Stimulated activated CD4-positive, alpha-beta T cell treated with anti-CD3 and anti-CD28 coated beads, TNF-alpha, amount 100 ng/mL, for 48 hours (primary cell): ENCODE results near the gene RPS15.
"Not testable (repeated sequence)": the region's sequence is repeated elsewhere in the genome, so short reads cannot be mapped to it uniquely, and the experiment has no call there.

Experiments
- DNase-seq, 3 donors: peaks; one replicate each; pipeline ENCODE4 v3.0.0-alpha.2; 2020; ENCODE audit warnings: low read depth in 3 of 3

The RPS15 gene

DNA sequence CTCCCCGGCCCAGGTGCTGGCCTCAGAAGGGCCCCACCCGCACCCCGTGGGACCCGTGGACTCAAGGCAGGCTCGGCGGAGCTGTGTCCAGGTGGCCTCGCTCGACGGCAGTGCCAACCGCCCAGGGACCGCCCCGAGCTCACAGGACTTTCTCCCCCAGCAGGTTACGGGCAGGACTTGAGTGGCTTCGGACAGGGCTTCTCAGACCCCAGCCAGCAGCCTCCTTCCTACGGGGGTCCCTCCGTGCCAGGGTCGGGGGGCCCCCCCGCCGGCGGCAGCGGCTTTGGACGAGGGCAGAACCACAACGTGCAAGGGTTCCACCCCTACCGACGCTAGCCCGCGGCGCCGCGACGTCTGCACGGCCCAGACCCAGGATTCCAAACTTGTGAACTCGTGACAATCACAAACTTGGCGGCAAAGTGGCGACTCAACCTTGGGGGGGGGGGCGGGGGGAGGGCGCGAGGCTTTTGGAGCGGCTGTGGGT is 3.6 kb upstream of the RPS15 start:
- DNase-seq: no peak

DNA sequence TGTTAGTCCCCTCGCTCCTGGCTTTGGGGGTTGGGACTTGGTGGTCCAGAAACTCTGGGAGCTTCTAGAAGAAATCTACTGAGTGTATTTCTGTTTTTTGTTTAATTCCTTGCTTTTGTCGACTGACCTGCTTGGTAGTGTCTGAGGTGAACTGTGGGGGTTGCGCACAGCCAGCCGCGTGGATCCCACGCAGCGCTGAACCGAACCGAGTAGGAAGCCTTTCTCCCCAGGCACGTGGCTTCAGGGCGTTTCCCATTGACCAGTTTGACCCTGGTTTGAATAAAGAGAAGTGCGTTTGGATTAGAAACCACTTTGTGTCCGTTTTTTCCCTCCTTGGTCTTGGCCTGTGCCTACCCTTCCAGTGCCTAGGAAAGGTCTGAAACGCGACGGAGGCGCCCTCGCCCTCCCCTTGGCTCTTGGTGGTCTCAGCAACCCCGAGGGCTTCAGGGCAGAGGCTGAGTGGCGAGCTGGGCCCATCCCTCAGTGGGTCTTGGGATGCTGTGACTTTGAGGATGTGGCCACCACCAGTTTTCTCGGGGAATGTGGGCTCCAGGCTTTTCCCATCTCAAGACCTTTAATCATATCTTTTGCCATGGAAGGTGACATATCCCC is 2.7 kb upstream of the RPS15 start:
- DNase-seq: no peak

DNA sequence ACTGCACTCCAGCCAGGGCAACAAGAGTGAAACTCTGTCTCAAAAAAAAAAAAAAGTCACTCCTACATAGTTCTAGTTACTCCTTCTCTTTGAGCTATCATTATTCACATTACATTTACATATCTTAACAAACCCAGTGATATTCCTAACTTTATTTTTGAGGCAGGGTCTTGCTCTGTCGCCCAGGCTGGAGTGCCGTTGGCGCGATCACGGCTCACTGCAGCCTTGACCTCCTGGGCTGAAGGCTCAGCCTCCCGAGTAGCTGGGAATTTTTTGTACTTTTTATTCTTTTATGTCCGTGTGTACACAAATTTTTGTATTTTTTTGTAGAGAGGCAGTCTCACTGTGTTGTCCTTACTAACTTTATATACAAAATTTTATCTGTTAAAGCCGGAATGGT is 587 bp upstream of the RPS15 start:
- no peak for DNase-seq

DNA sequence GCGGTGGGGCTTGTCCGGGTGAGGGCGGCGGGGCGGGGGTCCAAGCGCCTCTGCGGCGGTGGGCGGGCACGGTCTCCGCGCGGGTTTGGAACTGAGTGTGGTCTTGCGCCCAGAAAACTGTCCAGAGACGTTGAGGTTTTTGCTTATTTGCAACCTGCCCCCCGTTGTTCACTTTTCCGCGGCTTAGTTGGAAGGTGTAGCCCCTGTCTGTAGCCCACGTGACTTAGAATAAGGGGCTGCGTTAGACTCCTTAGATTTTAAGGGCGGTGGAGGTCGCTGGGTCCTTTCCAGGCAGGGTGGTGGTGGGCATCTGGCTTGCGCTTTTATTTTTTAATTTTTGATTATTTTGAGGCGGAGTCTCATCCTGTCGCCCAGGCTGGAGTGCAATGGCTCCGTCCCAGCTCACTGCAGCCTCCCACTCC is 748 bp downstream of the RPS15 start:
- no peak for DNase-seq

DNA sequence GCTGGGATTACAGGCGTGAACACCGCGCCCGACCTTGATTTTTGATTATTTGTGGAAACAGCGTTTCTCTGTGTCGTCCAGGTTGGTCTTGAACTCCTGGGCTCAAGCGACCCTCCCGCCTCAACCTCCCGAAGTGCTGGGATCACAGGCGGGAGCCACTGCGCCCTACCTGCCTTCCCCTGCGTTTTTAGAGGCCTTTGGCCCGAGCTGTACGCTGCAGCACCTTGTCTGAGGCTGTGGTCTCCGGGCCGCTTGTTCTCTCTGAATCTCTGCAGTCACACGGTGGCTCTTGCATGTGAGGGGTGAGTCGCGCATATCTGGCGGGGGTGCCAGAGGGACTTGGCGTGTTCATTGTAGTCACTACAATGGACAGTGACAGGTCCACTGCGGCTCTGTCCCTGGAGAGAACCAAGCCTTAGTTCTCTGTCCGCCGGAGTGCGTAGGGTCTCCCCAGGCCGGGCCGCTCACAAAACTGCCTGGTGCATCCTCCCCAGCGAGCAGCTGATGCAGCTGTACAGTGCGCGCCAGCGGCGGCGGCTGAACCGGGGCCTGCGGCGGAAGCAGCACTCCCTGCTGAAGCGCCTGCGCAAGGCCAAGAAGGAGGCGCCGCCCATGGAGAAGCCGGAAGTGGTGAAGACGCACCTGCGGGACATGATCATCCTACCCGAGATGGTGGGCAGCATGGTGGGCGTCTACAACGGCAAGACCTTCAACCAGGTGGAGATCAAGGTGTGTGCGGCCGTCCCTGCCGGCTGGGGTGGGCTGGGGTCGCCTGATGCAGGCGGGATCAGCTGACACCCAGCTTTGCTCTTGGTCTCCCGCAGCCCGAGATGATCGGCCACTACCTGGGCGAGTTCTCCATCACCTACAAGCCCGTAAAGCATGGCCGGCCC is 1.6 kb downstream of the RPS15 start:
- not testable (repeated sequence) for DNase-seq

DNA sequence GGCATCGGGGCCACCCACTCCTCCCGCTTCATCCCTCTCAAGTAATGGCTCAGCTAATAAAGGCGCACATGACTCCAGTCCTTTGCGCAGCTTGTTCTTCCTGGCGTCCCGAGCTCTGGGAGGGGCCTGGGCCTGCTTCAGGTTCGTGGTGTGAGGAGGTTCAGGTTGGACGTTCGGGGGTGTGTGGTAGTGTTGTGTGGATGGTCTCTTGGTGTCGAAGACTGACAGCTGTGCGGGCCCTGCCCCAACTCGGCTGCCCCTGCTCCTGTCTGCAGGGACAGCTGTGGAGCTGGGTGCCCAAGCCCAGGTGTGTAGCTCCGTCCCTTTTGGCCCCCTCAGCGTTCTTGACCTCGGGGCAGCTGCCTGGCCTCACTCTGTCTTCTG is 2.2 kb downstream of the RPS15 start:
- DNase-seq: no peak

DNA sequence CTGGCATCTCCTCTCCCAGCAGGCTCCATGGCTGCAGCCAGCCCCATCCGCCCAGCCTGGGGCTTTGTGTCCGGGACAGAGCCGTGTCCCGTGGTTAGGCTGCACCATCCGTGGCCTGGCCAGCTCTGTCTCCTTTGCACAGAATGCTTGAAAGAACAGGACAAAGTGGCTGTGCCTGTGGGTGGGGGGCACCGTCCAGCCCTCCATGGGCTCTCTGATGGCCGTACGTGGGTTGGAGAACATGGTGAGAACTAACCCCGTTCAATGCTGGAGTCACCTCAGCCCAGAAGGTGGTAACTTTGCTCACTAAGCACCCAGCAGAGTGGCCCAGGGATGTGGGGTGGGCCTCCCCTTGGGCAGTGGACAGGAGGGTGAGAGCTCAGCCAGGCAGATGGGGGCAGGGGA is 2.8 kb downstream of the RPS15 start:
- DNase-seq: no peak

DNA sequence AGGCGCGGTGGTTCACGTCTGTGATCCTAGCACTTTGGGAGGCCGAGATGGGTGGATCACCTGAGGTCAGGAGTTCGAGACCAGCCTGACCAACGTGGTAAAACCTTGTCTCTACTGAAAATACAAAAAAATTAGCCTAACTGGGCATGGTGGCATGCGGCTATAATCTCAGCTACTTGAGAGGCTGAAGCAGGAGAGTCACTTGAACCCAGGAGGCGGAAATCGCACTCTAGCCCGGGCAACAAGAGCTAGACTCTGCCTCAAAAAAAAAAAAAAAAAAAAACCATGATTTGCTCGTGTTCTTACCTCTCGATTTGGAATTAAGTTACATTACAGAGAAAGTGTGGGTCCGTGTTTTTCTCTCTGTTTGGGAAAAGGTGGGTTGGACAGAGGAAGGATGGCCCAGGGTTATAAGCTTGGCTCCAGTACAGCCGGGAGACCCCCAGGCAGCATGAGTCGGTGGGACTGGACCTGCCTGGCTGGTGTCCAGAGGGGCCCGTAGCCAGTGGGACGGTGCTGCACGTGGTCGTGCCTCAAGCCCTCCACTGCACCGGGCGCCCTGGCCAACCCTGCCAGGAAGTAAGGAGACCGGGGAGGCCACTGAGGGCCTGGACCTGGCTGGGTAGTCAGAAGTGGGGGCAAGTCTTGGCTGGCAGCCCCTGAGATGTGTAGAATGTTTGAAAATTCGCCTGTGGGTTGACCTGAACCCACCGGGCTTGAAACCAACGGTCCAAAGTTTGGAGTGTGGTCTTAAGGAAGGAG is 3.7 kb downstream of the RPS15 start:
- no peak for DNase-seq

DNA sequence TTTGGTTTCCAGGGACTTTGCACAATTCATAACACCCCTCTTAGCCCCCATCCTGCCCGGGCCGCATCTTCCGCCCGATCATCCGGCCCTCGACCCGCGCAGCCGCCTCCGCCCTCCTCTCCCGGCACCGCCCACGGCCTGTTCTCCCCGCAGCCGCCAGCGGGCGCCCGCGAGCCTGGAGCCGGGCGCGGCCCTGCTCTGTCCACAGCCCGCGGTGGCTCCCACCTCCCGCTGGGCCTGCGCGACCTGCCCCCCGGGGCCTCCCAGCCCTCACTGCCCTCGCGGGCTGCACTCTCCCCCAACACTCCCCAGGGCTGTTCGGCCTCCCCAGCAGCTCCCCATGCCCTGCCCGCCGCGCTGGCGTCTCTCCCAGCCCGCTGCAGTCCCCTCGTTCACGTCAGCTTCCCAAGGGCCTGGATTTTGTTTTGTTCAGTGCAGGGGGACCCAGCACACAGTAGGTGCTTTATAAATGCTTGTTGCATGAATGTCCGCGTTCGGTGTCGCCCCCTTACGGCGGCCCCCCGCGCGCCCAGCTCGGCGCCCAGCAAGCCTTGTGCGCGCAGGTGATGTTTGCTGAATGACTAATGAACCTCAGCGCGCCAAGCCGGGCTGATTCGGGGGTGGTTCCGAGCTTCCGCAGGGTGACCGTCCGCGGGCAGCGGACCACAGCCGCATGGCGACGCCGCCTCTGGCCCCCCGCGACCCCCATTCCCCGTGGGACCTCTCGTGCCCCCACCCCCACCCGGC is 7.2 kb downstream of the RPS15 start:
- peak; percentile 48 to 77 (median 60) for DNase-seq

DNA sequence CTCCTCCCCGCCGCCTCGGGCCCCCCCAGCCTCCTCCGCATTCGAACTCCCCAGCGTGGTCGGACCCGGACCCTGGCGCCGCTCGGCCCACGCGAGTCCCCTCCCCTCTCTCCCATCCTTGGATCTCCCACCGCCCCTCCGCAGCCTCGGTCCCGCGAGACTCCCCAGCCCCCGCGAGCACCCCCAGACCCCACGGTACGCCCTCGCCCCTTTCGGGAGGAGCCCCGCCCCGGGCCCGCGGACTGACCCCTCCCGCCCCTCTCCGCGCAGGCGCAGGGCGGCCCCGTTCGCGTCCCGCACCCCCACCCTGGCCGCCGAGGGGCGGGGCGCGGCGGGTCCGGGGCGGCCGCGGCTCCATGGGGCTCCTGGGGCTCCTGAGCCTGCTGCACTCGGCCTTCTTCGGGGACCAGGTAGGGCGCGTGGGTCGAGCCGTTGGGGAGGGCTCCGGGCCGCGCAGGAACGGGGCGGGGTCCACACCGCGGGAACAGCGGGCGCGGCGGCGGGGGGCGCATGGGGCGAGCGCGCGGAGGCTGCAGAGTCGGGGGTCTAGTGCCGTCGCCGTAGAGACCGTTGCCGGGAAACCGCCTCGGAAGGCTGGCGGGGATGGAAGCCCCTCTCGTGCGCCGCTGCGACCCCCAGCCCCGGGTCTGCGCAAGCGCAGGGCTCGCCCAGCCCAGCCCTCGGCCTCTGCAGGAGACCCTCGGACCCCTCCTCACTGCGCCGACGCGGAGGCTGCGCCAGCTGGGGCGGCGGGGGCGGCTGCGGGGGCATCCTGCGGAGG is 7.9 kb downstream of the RPS15 start:
- DNase-seq: no peak

DNA sequence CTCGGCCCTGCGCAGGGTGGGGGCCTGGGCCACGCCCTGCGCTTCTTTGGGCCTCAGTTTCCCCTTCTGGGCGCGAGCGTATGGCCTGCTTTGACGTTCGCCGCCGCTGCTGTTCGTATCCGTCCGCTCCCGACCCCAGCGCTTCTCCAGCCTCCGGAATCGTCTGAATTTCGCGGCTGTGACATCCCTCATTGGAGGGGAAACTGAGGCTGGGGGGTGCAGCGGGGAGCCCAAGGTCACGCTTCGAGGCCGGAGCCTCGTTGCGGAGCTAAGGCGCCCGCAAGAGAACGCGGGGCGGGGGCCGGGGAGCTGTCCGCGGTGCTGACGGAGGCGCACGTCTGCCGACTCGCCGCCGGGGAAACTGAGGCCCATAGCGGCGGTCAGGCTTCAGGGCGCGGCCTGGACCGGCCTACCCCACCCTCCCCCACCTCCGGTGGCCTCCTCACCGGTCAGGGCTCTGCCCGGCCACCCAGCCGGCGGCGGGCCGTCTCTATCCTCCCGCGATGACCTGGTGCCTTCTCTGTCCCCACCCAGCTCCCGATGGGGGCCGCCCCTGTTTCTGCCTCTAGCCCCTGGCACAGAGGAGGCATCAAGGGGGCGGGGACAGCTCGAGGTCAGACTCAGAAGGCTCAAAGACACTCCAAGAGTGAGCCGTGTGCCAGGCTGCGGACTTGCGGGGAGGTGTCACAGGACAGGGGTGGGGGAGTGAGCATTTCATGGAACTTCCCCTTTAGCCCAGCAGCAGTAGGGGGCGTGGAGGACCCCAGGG is 8.7 kb downstream of the RPS15 start:
- DNase-seq: no peak

DNA sequence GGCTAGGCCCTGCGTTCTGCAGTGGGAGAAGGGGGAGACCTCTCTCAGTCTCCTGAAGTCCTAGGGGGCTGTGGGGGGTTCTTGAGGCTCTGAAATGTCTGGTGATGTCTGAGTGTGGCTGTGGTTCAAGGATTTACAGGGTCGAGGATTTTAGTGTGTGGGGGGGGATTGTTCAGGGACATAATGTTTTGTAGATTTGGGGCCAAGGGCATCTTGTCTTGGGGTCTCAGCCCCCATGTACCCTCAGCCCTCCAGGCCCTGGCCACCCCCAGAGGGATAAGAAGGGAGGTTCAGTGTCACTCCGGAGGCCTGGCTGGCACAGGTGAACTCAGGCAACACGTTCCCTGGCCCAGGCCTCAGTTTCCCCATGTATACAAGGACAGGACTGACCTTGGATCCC is 9.3 kb downstream of the RPS15 start:
- no peak for DNase-seq

DNA sequence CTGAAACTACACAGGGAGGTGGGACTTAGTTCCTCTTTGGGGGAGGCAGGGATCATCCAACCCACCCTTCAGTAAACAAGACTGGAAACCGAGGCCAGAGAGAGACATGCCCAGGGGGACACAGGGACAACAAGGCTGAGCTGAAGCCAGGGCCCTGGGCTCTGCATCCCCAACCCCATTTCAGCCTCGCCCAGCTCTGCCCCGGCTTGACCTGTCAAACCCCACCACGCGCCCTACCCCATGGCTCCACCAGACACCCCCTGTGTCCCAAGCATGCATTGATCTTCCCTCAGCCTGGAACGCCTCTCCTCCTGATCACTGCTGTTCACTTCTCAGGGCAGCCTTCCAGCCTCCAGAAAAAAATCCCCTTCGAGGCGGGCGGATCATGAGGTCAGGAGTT is 9.7 kb downstream of the RPS15 start:
- DNase-seq: no peak

DNA sequence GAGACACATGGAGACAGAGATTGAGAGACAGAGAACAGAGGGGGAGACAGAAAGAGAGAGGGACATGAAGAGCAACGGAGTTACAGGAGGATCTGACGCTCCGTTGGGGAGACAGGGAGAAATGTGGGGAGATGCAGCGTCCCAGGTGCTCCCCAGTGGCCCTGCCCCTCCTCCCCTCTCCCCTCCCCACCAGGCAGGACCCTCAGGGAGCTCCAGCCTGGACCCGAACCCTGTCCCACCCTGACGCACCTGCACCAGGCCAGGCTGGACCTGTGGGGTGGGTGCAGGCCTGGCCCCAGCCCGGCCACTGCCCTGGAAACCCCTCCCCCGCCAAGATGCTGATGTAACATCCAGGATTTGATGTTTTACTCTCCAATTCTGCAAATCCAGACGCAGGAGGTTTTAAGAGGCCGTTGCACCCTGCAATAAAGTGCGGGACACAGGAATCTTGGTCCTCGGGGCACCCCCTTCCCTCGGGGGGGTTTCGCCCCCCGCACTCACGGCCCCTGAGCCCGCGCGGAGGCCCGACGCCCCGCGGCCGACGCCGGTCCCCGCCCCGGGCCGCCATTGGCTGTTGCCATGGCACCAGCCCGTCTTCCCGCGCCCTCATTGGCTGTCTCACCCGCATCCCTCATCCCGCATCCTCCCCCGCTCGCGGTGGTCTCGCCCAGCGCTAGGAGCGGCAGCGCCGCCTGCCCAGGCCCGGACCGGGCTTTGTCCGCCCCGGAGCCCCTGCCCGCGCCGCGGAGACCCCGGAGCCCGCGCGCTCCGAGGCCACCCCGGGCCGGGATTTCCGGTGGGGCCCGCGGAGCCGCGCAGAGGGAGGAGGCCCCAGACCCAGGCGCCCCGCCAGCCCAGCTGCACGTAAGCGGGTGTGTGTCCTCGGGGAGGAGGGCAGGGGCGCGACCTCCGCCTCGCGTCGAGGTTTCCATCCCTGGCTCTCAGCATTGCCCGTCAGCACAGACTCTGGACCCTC is 11.6 kb downstream of the RPS15 start, which contains the start of gene APC2:
Gene APC2 (plus strand): TSS at position 655 of the 976 bp plus-strand sequence. CDS start 2,881 bp downstream, outside the sequence.
- DNase-seq: no peak

DNA sequence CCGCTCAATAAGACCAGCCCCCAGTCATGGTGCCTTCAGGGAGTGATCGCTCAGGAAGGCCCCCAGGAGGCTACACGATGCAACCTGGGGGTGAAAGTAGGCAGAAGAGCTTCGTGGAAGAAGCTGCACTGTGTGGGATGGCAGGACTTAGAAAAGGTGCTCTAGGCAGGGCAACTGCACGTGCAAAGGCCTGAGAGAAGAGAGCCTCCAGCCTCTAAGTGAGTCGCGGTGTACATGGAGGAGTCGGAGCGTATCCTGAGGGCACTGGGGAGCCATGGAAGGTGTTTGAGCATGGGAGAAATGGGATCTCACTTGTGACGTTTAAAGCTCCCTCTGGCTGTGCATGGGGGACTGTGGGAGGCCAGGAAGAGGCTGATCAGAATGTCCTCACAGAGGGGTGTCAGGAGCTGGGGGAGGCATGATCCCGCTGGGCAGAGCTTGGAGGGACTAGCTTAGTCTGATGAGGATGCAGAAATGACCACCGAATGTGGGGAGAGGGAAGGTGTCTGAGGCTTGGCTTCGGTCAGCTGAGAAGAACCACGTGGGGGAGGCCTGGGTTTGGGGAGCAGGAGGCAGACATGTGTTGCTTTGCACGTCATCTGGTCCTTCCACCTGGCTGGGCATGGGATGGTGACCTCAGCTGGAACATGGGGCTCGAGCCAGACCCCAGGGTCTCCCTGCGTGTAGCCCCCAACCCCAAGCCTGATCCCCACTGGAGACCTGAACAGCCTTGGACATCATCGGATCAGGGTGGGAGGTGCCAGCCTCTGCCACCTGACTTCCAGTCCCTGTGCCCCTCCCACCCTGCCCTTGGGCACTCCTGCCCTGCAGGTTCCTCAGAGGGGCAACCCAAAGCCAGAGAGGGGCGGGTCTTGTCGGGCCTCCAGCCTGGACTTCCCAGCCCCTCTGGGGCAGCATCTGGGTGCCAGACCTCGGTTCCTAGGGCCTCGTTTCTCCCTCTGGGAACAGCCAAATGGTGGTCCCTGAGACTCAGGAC is 12.8 kb downstream of the RPS15 start:
- DNase-seq: no peak

DNA sequence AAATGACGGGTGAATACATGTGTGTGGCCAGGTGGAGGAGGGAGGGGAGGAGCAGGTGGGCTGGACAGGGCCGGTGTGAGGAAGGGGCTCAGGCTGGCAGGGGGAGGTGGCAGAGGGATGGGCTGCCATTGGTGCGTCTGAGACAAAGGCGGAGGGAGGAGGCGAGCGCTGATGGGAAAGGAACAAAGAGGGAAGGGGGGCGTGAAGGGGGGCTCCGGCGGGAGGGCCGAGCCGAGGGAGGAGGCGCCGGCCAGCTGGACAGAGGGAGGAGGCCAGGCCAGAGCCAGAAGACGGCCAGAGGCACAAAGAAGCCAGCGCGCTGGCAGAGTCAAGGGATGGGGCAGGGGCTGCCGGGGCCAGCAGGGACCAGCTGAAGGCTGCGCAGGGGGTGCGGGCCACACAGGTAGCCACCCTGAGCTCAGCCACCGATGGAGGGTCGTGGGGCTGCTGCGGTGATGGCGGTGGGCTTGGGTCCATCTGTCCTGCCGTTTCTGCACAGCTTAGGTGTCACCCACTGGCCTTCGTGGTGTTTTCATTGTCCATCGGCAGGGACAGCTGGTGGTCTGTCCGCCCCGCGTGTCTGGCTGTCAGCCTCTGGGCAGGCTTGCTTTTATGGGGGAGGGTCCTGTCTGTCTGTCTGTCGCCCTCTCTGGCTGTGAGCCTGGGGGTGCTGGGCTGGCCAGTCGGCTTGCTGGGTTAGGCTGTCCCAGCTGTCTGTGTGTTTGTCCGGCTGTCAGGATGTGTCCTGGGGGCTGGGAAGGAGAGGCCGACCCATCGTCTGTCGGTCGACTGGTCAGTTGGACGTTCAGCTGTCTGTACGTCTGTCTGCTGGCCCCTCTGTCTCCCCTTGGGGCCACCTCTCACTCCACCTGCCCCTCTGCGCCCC is 14.0 kb downstream of the RPS15 start:
- DNase-seq: no peak
